Measurements from ENCODE around the gene HINT3.

HINT3 gene

DNA sequence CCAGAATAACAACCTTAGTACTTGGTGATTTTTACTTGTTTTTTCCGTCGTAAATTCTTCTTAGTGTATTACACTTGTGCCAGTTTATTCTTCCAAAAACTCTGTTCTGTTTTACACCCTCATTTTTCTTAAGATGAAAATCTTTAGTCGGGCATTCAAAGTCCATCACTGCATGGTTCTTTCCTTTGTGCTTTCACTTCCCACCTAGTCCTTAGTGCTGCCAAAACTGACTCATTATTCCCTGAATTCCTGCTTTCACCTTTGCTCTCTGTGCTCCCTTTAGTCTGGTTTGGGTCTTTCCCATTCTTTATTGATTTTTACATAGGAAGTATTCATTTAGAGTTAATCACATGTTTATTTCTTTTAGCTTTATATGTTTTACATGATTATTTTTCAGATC is 33.1 kb downstream of the HINT3 start:
- Histone ChIP-seq H3K4me2 (no peak overlapping the region), H3K4me3 (no peak overlapping the region), H3K9ac (no peak overlapping the region), H3K36me3 (no peaks in the 10 kb centered on the region), H3K4me1 (peaks cover 10 to 27% (median 17%) of the 10 kb centered on the region in 10 experiments; a peak in 19 of 20 replicates), H4K20me1 (peaks cover 0 to 19% (median 0%) of the 10 kb centered on the region in 11 experiments; a peak in 6 of 22 replicates), H3K9me3 (replicated peaks in 1 of 11) (no peaks in the 10 kb centered on the region), H3K27ac (no peak overlapping the region), H3K27me3 (no peaks in the 10 kb centered on the region)
- no peak for TF ChIP-seq Cebpa-rat (IDR thresholded peaks at IDR 0.05)

- Histone ChIP-seq H3K27ac (no peak overlapping the region), H4K20me1 (peaks cover 0 to 27% (median 4%) of the 10 kb centered on the region in 11 experiments; a peak in 6 of 22 replicates), H3K36me3 (no peaks in the 10 kb centered on the region), H3K27me3 (no peaks in the 10 kb centered on the region), H3K4me2 (no peak overlapping the region), H3K9ac (no peak overlapping the region), H3K4me3 (no peak overlapping the region), H3K9me3 (replicated peaks in 1 of 11) (no peaks in the 10 kb centered on the region), H3K4me1 (peaks cover 0 to 19% (median 7%) of the 10 kb centered on the region in 10 experiments; a peak in 11 of 20 replicates)
- TF ChIP-seq Cebpa-rat (IDR thresholded peaks at IDR 0.05) = no peak
Measured at GRCh38 chr6:125991653-125992052, 35.1 kb downstream of the HINT3 start.

DNA sequence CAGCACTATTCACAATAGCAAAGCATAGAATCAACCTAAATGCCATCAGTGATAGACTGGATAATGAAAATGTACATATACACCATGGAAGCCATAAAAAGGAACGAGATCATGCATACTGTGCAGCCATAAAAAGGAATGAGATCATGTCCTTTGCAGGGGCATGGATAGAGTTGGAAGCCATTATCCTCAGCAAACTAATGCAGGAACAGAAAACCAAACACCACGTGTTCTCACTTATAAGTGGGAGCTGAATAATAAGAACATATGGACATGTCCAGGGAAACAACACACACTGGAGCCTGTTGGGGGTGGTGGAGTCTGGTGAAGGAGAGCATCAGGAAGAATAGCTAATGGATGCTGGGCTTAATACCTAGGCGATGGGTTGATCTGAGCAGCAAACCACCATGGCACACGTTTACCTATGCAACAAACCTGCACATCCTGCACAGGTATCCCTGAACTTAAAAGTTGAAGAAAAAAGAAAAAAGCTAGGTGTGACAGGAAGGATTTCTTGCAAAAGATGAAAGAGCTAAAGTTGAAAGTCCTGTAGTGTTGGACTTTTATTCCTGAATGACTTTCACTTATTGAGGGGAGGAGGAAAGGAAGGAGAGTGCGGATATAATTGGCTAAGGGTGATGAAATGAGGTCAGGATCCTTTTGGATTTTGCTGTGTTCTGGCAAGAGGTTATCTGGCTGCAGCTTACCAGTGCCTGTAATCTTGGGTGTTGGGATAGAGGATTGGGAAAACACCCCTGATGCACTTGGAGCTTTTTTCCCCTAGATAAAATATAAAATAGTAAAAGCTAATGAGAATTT is 38.3 kb downstream of the HINT3 start:
- H3K27ac ChIP-seq = no peak overlapping the region
- no peak overlapping the region for H3K9ac ChIP-seq
- no peak overlapping the region for H3K4me3 ChIP-seq
- H4K20me1 ChIP-seq = peaks cover 0 to 27% (median 4%) of the 10 kb centered on the region in 11 experiments; a peak in 6 of 22 replicates
- H3K4me1 ChIP-seq = no peaks in the 10 kb centered on the region
- no peak overlapping the region for H3K4me2 ChIP-seq
- H3K9me3 ChIP-seq (replicated peaks in 1 of 11) = no peaks in the 10 kb centered on the region
- peaks cover 9 to 27% (median 16%) of the 10 kb centered on the region in 11 experiments; a peak in 19 of 22 replicates for H3K36me3 ChIP-seq
- H3K27me3 ChIP-seq = no peaks in the 10 kb centered on the region
- TF ChIP-seq Cebpa-rat (IDR thresholded peaks at IDR 0.05) = no peak

- H3K4me2 ChIP-seq = no peak overlapping the region
Measured at GRCh38 chr6:125995972-125996580, 39.5 kb downstream of the HINT3 start.

DNA sequence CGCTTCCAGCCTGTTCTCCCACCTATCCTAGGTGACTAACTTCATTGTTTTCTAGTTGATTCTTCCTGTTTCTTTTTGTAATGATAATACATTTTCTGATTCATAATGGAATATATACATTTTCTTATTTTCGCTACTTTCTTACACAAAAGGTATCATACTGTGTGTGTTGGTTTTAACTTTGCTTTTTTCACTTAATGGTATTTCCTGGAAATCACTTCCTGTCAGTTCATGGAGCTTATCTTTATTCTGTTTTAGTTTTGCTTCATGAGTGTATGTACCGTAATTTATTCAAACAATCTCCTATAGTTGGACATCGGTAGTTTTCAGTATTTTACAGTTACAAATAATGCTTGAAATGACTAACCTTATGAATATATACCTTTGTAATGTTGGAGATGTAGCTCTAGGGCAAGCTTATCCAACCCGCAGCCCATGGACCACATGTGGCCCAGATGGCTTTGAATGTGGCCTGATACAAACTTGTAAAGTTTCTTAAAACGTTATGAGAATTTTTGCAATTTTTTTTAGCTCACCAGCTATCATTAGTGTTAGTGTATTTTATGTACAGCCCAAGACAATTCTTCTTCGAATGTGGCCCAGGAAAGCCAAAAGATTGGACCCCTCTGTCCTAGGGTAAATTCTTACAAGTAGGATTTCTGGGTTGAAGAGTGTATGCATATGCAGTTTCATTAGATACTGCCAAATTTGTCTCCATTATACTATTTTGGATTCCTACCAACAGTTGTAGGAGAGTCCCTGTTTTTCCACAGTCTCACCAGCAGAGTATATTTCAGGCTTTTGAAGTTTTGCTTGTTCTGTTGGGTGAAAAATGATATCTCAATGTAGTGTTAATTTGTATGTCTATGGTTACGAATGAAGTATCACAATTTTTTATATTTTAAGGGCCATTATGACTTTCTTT is 46.4 kb downstream of the HINT3 start:
- Histone ChIP-seq H3K9me3 (replicated peaks in 1 of 11) (no peaks in the 10 kb centered on the region), H3K27me3 (no peaks in the 10 kb centered on the region), H3K4me3 (no peak overlapping the region), H3K36me3 (peaks cover 18 to 86% (median 26%) of the 10 kb centered on the region in 11 experiments; a peak in 20 of 22 replicates), H3K4me1 (no peaks in the 10 kb centered on the region), H3K27ac (no peak overlapping the region), H3K9ac (no peak overlapping the region), H3K4me2 (no peak overlapping the region), H4K20me1 (no peaks in the 10 kb centered on the region)
- TF ChIP-seq Cebpa-rat (IDR thresholded peaks at IDR 0.05) = no peak

More at GRCh38 chr6:125995972-125996580, 39.5 kb downstream of the HINT3 start:
- H3K9ac ChIP-seq = no peak overlapping the region
- H3K4me1 ChIP-seq = no peaks in the 10 kb centered on the region
- H3K4me3 ChIP-seq = no peak overlapping the region
- no peaks in the 10 kb centered on the region for H3K27me3 ChIP-seq
- peaks cover 14 to 37% (median 24%) of the 10 kb centered on the region in 11 experiments; a peak in 19 of 22 replicates for H3K36me3 ChIP-seq
- peaks cover 0 to 27% (median 4%) of the 10 kb centered on the region in 11 experiments; a peak in 6 of 22 replicates for H4K20me1 ChIP-seq
- no peak overlapping the region for H3K27ac ChIP-seq
- no peak for TF ChIP-seq Cebpa-rat (IDR thresholded peaks at IDR 0.05)
- H3K9me3 ChIP-seq (replicated peaks in 1 of 11) = no peaks in the 10 kb centered on the region

DNA sequence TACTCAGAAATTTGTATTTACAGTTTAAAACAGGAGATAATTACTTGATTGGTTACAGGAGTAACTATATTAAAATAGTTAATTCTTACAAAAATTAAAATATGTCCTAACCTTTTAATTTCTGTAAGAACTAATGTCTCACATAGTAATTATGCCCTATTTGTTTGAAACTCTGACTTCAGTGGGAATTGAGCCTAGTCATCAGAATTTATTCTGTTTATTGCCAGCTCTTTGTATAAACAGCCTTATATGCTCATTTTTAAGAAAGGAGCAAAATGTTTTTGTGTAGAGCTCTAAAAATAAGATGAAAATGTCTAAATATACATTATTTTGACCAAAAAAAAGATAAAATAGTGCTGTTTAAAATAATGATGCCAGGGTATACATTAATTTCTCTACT is 51.2 kb downstream of the HINT3 start:
- H3K27me3 ChIP-seq = no peaks in the 10 kb centered on the region
- no peaks in the 10 kb centered on the region for H4K20me1 ChIP-seq
- H3K36me3 ChIP-seq = peaks cover 22 to 84% (median 44%) of the 10 kb centered on the region in 11 experiments
- H3K9me3 ChIP-seq (replicated peaks in 1 of 11) = no peaks in the 10 kb centered on the region
- no peak overlapping the region for H3K4me3 ChIP-seq
- H3K27ac ChIP-seq = no peak overlapping the region
- TF ChIP-seq Cebpa-rat (IDR thresholded peaks at IDR 0.05) = no peak
- no peak overlapping the region for H3K4me2 ChIP-seq
- no peak overlapping the region for H3K9ac ChIP-seq
- H3K4me1 ChIP-seq = no peaks in the 10 kb centered on the region

- no peaks in the 10 kb centered on the region for H3K9me3 ChIP-seq (replicated peaks in 1 of 11)
- no peaks in the 10 kb centered on the region for H3K4me1 ChIP-seq
- no peak overlapping the region for H3K4me2 ChIP-seq
- no peaks in the 10 kb centered on the region for H4K20me1 ChIP-seq
- H3K36me3 ChIP-seq = peaks cover 39 to 87% (median 62%) of the 10 kb centered on the region in 11 experiments
- H3K9ac ChIP-seq = no peak overlapping the region
- no peaks in the 10 kb centered on the region for H3K27me3 ChIP-seq
- H3K27ac ChIP-seq = no peak overlapping the region
- no peak for TF ChIP-seq Cebpa-rat (IDR thresholded peaks at IDR 0.05)
- H3K4me3 ChIP-seq = no peak overlapping the region
Measured at GRCh38 chr6:126010040-126010439, 53.5 kb downstream of the HINT3 start.

GRCh38 chr6:126015863-126016262 is 59.3 kb downstream of the HINT3 start:
- Histone ChIP-seq H3K4me1 (no peaks in the 10 kb centered on the region), H3K9ac (no peak overlapping the region), H3K9me3 (replicated peaks in 1 of 11) (no peaks in the 10 kb centered on the region), H4K20me1 (no peaks in the 10 kb centered on the region; a peak in 1 of 22 replicates), H3K4me2 (no peak overlapping the region), H3K36me3 (peaks cover 37 to 93% (median 66%) of the 10 kb centered on the region in 11 experiments), H3K27ac (no peak overlapping the region), H3K4me3 (no peak overlapping the region), H3K27me3 (no peaks in the 10 kb centered on the region)
- TF ChIP-seq Cebpa-rat (IDR thresholded peaks at IDR 0.05) = no peak

DNA sequence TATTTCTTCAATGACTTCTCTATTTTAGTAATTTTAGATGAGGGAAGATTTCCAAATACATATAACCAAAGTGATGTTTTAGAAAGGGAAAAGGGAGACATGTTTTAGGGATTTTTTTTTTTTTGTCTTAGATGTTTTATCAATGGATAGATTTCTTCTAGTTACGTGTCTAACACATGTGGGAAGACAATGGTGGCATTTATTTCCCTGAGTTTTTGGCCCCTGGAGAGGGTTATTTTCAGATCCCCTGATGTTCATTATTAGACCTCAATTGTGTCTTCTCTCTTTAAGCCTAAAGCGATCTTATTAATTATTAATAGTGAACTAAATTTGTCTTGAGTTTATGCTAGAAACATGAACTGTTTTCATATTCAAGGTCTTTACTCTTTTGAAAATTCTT is 60.0 kb downstream of the HINT3 start:
- peaks cover 40 to 93% (median 68%) of the 10 kb centered on the region in 11 experiments for H3K36me3 ChIP-seq

More for the DNA sequence above, 60.0 kb downstream of the HINT3 start:
- Histone ChIP-seq H3K4me1 (no peaks in the 10 kb centered on the region), H3K4me3 (no peak overlapping the region), H3K9me3 (replicated peaks in 1 of 11) (no peaks in the 10 kb centered on the region), H3K4me2 (no peak overlapping the region), H3K27ac (no peak overlapping the region), H3K27me3 (no peaks in the 10 kb centered on the region), H4K20me1 (no peaks in the 10 kb centered on the region; a peak in 1 of 22 replicates), H3K9ac (no peak overlapping the region)
- no peak for TF ChIP-seq Cebpa-rat (IDR thresholded peaks at IDR 0.05)

All from BLaER1 treated with 17β-estradiol and CSF1 and Interleukin-3, amounts not matched to agents 10 nM and 100 nM (cell line).